K562 (cell line): Measurements from ENCODE around the gene RUSC1. TPM values are rescaled to one million over a fixed set of nuclear protein-coding genes. Genes with fewer than 3 reads are reported as not detected.

ENCODE experiments used
- CREB3 ChIP-seq: fragments of 450-650 bp; conservative IDR thresholded peaks from 2 replicates; pipeline ENCODE4 v1.6.1; 2016; ENCODE audit warnings: missing genetic modification characterization, low read depth, mild to moderate bottlenecking, missing compliant biosample characterization, moderate library complexity
- CREBBP ChIP-seq: IDR thresholded peaks from one replicate; pipeline ENCODE4 v1.6.1; 2012; ENCODE audit warnings: low read depth, mild to moderate bottlenecking, control low read depth, inconsistent platforms, low read length
- ETS2 ChIP-seq: IDR thresholded peaks from 2 replicates; pipeline ENCODE4 v1.6.1; 2016; ENCODE audit warnings: borderline replicate concordance, missing genetic modification characterization, mild to moderate bottlenecking, moderate library complexity, missing compliant biosample characterization; ENCODE audit not compliant: poor library complexity, severe bottlenecking
- GABPB2 ChIP-seq: fragments of 250-450 bp; sonication (Bioruptor Pico); conservative IDR thresholded peaks from 2 replicates; pipeline ENCODE4 v1.5.1; 2021; ENCODE audit warnings: mild to moderate bottlenecking
- HLTF ChIP-seq: fragments of 450-650 bp; IDR thresholded peaks from 2 replicates; pipeline ENCODE4 v1.6.1; 2016
- HNRNPLL ChIP-seq: fragments of 200-400 bp; formaldehyde crosslinking; IDR thresholded peaks from 2 replicates; pipeline ENCODE4 v1.6.1; 2017; ENCODE audit warnings: low read length, low read depth, mild to moderate bottlenecking; ENCODE audit not compliant: poor library complexity, severe bottlenecking
- HOXB6 ChIP-seq: fragments of 250-450 bp; sonication (Bioruptor Pico); IDR thresholded peaks from 2 replicates; pipeline ENCODE4 v1.5.1; 2022; ENCODE audit warnings: mild to moderate bottlenecking, borderline replicate concordance
- MAFG ChIP-seq: fragments of 450-650 bp; conservative IDR thresholded peaks from 2 replicates; pipeline ENCODE4 v1.6.1; 2016; ENCODE audit warnings: missing genetic modification characterization, missing compliant biosample characterization
- MBD1 ChIP-seq: fragments of 250-450 bp; sonication (Bioruptor Pico); IDR thresholded peaks from 2 replicates; pipeline ENCODE4 v1.8.0; 2022; ENCODE audit warnings: inconsistent platforms
- POLR2A ChIP-seq: fragments of 450-650 bp; conservative IDR thresholded peaks from 2 replicates; pipeline ENCODE4 v1.6.1; 2016
- RUNX1 ChIP-seq: sonication (generic); IDR thresholded peaks from 2 replicates; pipeline ENCODE4 v1.6.1; 2016; ENCODE audit warnings: antibody characterized with exemption, low read depth
- SIN3B ChIP-seq: fragments of 450-650 bp; IDR thresholded peaks from 2 replicates; pipeline ENCODE4 v1.6.1; 2017; ENCODE audit warnings: low read depth, mild to moderate bottlenecking, moderate library complexity
- SIX5 ChIP-seq, 2 experiments: IDR thresholded peaks; 2 replicates each; pipeline ENCODE4 v1.6.1; 2011; ENCODE audit warnings: low read length in 2 of 2, borderline replicate concordance in 1 of 2, low read depth in 1 of 2, mild to moderate bottlenecking in 1 of 2, moderate library complexity in 1 of 2; ENCODE audit not compliant: insufficient read depth in 1 of 2
- SUPT5H ChIP-seq: fragments of 450-650 bp; IDR thresholded peaks from 2 replicates; pipeline ENCODE4 v1.6.1; 2016
- TCF3 ChIP-seq: sonication (generic); formaldehyde crosslinking; IDR thresholded peaks from 2 replicates; pipeline ENCODE4 v1.4.0; 2020; ENCODE audit warnings: mild to moderate bottlenecking, missing genetic modification reagents
- WHSC1 ChIP-seq: IDR thresholded peaks from one replicate; pipeline ENCODE4 v1.6.1; 2012; ENCODE audit warnings: low read length, control low read depth, inconsistent platforms
- ZC3H4 ChIP-seq: sonication (generic); formaldehyde crosslinking; IDR thresholded peaks from 2 replicates; pipeline ENCODE4 v1.9.0; 2021; ENCODE audit warnings: missing genetic modification reagents, borderline replicate concordance
- ZKSCAN1 ChIP-seq: fragments of 150-350 bp; IDR thresholded peaks from 2 replicates; pipeline ENCODE4 v1.6.1; 2016; ENCODE audit warnings: low read depth, low read length
- ZNF280A ChIP-seq: fragments of 450-650 bp; IDR thresholded peaks from 2 replicates; pipeline ENCODE4 v1.6.1; 2018; ENCODE audit warnings: mild to moderate bottlenecking, low read depth; ENCODE audit not compliant: partially characterized antibody
- ZNF282 ChIP-seq: sonication (generic); formaldehyde crosslinking; IDR thresholded peaks from 2 replicates; pipeline ENCODE4 v1.8.1; 2023; ENCODE audit warnings: missing genetic modification reagents
- ZNF766 ChIP-seq: fragments of 200-800 bp; sonication (Bioruptor generic); conservative IDR thresholded peaks from 2 replicates; pipeline ENCODE4 v1.6.1; 2016; ENCODE audit warnings: missing genetic modification characterization, missing compliant biosample characterization
- polyA plus RNA-seq, 8 experiments: library from polyadenylated mRNA; depleted of rRNA in 4 of 8; stranded (reverse) in 5 of 8; unstranded in 3 of 8; fragments of >200 nt; fragmentation: Nextera tagmentation in 2 of 8; fragmentation: Illumina TruSeq in 1 of 8; extraction: Ambion mirVana in 2 of 8; extraction: Trizol in 1 of 8; gene quantifications; 2 replicates each; pipeline versions ENCODE4 v1.2.1 to v1.2.3, GENCODE V29; 2011 to 2014; ENCODE audit warnings: inconsistent platforms in 1 of 8, missing spikeins in 1 of 8
- total RNA-seq, 7 experiments: library from RNA; depleted of rRNA in 6 of 7; stranded (reverse); fragments of >200 nt in 6 of 7; fragmentation: Illumina TruSeq in 2 of 7; extraction: Trizol in 2 of 7; gene quantifications; 2 replicates each; pipeline versions ENCODE4 v1.2.1 to v1.2.3, GENCODE V29; 2011 to 2021; ENCODE audit warnings: low replicate concordance in 1 of 7
- TF ChIP-seq, protein P1 (sequence below), 2 experiments: fragments of 450-650 bp in 1 of 2; sonication (generic) in 1 of 2; formaldehyde crosslinking in 1 of 2; IDR thresholded peaks in 1 of 2; conservative IDR thresholded peaks in 1 of 2; 2 replicates each; pipeline versions ENCODE4 v1.6.1 to v1.8.1; 2016 to 2023; ENCODE audit warnings: mild to moderate bottlenecking in 2 of 2, moderate library complexity in 2 of 2, inconsistent platforms in 1 of 2, missing genetic modification reagents in 1 of 2
- TF ChIP-seq, protein P2 (sequence below): fragments of 450-650 bp; formaldehyde crosslinking; IDR thresholded peaks from 2 replicates; pipeline ENCODE4 v1.4.0; 2022; ENCODE audit warnings: missing genetic modification characterization

Gene RUSC1
- total and polyA plus RNA-seq, 9 of the 15 experiments (the other 6 are each of a cell fraction or from before 2014, with no cell fraction given): 5.7 to 68.3 (median 33.6) TPM

GRCh38 chr1:155307247-155307740 lies 13.4 kb upstream of the RUSC1 start (continued):
- TF ChIP-seq ZNF282 (CRISPR knock-in tag): no peak
- no peak for TF ChIP-seq SIX5 (IDR thresholded peaks at IDR 0.05; ENCODE audit: borderline replicate concordance in 1 of 2, insufficient read depth in 1 of 2, low read depth in 1 of 2, low read length in 2 of 2)
- TF ChIP-seq GABPB2: no peak
- TF ChIP-seq ZNF766 (CRISPR knock-in tag): peak; percentile 92
- TF ChIP-seq CREB3 (tag): peak; percentile 99
- no peak for TF ChIP-seq ZNF280A
- no peak for TF ChIP-seq WHSC1
- TF ChIP-seq MAFG (tag): 0 out of 2 replicates have a peak, but pooled peaks have one; percentile 20
- TF ChIP-seq ZC3H4 (CRISPR knock-in tag): no peak
- TF ChIP-seq POLR2A: no peak
- TF ChIP-seq SUPT5H: no peak
- peak; percentile 24; the same call in 1 of the 2 replicates for TF ChIP-seq MBD1 (CRISPR knock-in tag)
- no peak for TF ChIP-seq CREBBP
- TF ChIP-seq TCF3 (CRISPR knock-in tag): no peak
- TF ChIP-seq SIN3B: no peak
- TF ChIP-seq HLTF: no peak
- TF ChIP-seq ZKSCAN1: 0 out of 2 replicates have a peak, but pooled peaks have one; percentile 35
- TF ChIP-seq, protein P1, sequence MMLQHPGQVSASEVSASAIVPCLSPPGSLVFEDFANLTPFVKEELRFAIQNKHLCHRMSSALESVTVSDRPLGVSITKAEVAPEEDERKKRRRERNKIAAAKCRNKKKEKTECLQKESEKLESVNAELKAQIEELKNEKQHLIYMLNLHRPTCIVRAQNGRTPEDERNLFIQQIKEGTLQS (IDR thresholded peaks at IDR 0.05): no peak
- TF ChIP-seq, protein P1 (CRISPR knock-in tag; conservative IDR thresholded peaks at IDR 0.05): no peak
- TF ChIP-seq ETS2 (tag): peak; percentile 73
- no peak for TF ChIP-seq RUNX1
- TF ChIP-seq, protein P2, sequence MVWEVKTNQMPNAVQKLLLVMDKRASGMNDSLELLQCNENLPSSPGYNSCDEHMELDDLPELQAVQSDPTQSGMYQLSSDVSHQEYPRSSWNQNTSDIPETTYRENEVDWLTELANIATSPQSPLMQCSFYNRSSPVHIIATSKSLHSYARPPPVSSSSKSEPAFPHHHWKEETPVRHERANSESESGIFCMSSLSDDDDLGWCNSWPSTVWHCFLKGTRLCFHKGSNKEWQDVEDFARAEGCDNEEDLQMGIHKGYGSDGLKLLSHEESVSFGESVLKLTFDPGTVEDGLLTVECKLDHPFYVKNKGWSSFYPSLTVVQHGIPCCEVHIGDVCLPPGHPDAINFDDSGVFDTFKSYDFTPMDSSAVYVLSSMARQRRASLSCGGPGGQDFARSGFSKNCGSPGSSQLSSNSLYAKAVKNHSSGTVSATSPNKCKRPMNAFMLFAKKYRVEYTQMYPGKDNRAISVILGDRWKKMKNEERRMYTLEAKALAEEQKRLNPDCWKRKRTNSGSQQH: peak; percentile 88; the same call in 1 of the 2 replicates
- TF ChIP-seq HOXB6 (CRISPR knock-in tag): peak; percentile 86
- no peak for TF ChIP-seq HNRNPLL
